ENCODE results near the gene EML2. TPM values are rescaled to one million over a fixed set of nuclear protein-coding genes. Genes with fewer than 3 reads are reported as not detected.

Gene EML2
- total RNA-seq, 1 experiment from 2014 or later: 28.9 TPM

- H3K36me3 ChIP-seq (ENCODE audit: low read depth, low read length): no peaks in the 10 kb centered on the region
- H3K79me2 ChIP-seq (ENCODE audit: low read length): no peaks in the 10 kb centered on the region
- TF ChIP-seq EZH2 (IDR thresholded peaks at IDR 0.05; ENCODE audit: low read length, unreplicated experiment) (no peak), CTCF (conservative IDR thresholded peaks at IDR 0.05; ENCODE audit: low read depth, low read length) (no peak), EZH2phosphoT487 (IDR thresholded peaks at IDR 0.05; ENCODE audit: borderline replicate concordance, low read length) (no peak)
- no peak overlapping the region for H3K9ac ChIP-seq (ENCODE audit: low read length)
- no peaks in the 10 kb centered on the region for H3K9me2 ChIP-seq (replicated peaks; ENCODE audit: low read length)
- intact Hi-C loops (cut with micrococcal nuclease): loop anchor here (10.0 kb wide), 2 partner anchors 60 to 150 kb away; partner anchors contain the start of genes OPA3, PPM1N and RTN2
- H4K20me1 ChIP-seq (ENCODE audit: low read length): no peaks in the 10 kb centered on the region
- H3K27ac ChIP-seq (ENCODE audit: low read length): no peak overlapping the region
- peaks cover 19% of the 10 kb centered on the region for H3K4me1 ChIP-seq (ENCODE audit: insufficient read depth, low read length)
- POLR2A ChIA-PET (ENCODE audit: unreplicated experiment): no interaction called here
- ATAC-seq (no peak), DNase-seq (no peak)
- H3K27me3 ChIP-seq (ENCODE audit: low read length): no peaks in the 10 kb centered on the region
- peak overlapping the region; percentile 63; the same call in 1 of the 2 replicates for H3K4me3 ChIP-seq (ENCODE audit: low read length)
- no TSS peak for BruUV-seq (replicated peaks)
- H2AFZ ChIP-seq (ENCODE audit: low read length): 0 out of 2 replicates have a peak overlapping the region, but pooled peaks have one; percentile 84
- peaks cover 4% of the 10 kb centered on the region for H3F3A ChIP-seq (ENCODE audit: low read length, unreplicated experiment)
- CTCF ChIA-PET: interaction anchor here (1.3 kb wide), 1 partner anchor 87 kb away, joined by 3 read pairs; no protein-coding TSS in a partner anchor
- no peaks in the 10 kb centered on the region for H3K9me3 ChIP-seq (ENCODE audit: low read length)
- H3K4me2 ChIP-seq (ENCODE audit: low read length): no peak overlapping the region
Observed at GRCh38 chr19:45645068-45645630, 6.0 kb upstream of the EML2 start.

GRCh38 chr19:45643927-45644771 lies 5.0 kb upstream of the EML2 start:
- Histone ChIP-seq H3K4me2 (ENCODE audit: low read length) (peak overlapping the region; percentile 83), H4K20me1 (ENCODE audit: low read length) (no peaks in the 10 kb centered on the region), H3K4me3 (ENCODE audit: low read length) (peak overlapping the region; percentile 72; the same call in 1 of the 2 replicates), H3K9me3 (ENCODE audit: low read length) (no peaks in the 10 kb centered on the region), H3K9me2 (replicated peaks; ENCODE audit: low read length) (no peaks in the 10 kb centered on the region), H3K27ac (ENCODE audit: low read length) (no peak overlapping the region), H3F3A (ENCODE audit: low read length, unreplicated experiment) (peaks cover 4% of the 10 kb centered on the region), H3K36me3 (ENCODE audit: low read depth, low read length) (no peaks in the 10 kb centered on the region), H3K79me2 (ENCODE audit: low read length) (no peaks in the 10 kb centered on the region), H2AFZ (ENCODE audit: low read length) (peak overlapping the region; percentile 82), H3K9ac (ENCODE audit: low read length) (no peak overlapping the region), H3K4me1 (ENCODE audit: insufficient read depth, low read length) (peaks cover 19% of the 10 kb centered on the region), H3K27me3 (ENCODE audit: low read length) (no peaks in the 10 kb centered on the region)
- BruUV-seq (replicated peaks): no TSS peak
- no peak for TF ChIP-seq EZH2 (IDR thresholded peaks at IDR 0.05; ENCODE audit: low read length, unreplicated experiment)
- TF ChIP-seq EZH2phosphoT487 (IDR thresholded peaks at IDR 0.05; ENCODE audit: borderline replicate concordance, low read length): no peak
- no peak for TF ChIP-seq CTCF (conservative IDR thresholded peaks at IDR 0.05; ENCODE audit: low read depth, low read length)
- POLR2A ChIA-PET (ENCODE audit: unreplicated experiment): no interaction called here
- DNase-seq: no peak
- CTCF ChIA-PET: interaction anchor here (1.2 kb wide), 1 partner anchor 33 kb away, joined by 4 read pairs; no protein-coding TSS in a partner anchor
- intact Hi-C loops (cut with micrococcal nuclease): loop anchor here (2.0 to 10.0 kb wide), 3 partner anchors 59 to 149 kb away; partner anchors contain the start of genes OPA3, PPM1N and RTN2
- ATAC-seq: no peak
